SHP77 treated with DMSO at 0.1 percent for 48 hours (cell line): Measurements from ENCODE around the gene NUP43.
A peak's percentile ranks its signal among the peaks of the same experiment; 100 is the strongest.
"Not testable (repeated sequence)": the region's sequence is repeated elsewhere in the genome, so short reads cannot be mapped to it uniquely, and the experiment has no call there.

Experiments used
- DNase-seq: peaks from one replicate; lab custom pipeline; 2025; lab: John Stamatoyannopoulos, UW

NUP43 gene, protein sequence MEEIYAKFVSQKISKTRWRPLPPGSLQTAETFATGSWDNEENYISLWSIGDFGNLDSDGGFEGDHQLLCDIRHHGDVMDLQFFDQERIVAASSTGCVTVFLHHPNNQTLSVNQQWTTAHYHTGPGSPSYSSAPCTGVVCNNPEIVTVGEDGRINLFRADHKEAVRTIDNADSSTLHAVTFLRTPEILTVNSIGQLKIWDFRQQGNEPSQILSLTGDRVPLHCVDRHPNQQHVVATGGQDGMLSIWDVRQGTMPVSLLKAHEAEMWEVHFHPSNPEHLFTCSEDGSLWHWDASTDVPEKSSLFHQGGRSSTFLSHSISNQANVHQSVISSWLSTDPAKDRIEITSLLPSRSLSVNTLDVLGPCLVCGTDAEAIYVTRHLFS

DNA sequence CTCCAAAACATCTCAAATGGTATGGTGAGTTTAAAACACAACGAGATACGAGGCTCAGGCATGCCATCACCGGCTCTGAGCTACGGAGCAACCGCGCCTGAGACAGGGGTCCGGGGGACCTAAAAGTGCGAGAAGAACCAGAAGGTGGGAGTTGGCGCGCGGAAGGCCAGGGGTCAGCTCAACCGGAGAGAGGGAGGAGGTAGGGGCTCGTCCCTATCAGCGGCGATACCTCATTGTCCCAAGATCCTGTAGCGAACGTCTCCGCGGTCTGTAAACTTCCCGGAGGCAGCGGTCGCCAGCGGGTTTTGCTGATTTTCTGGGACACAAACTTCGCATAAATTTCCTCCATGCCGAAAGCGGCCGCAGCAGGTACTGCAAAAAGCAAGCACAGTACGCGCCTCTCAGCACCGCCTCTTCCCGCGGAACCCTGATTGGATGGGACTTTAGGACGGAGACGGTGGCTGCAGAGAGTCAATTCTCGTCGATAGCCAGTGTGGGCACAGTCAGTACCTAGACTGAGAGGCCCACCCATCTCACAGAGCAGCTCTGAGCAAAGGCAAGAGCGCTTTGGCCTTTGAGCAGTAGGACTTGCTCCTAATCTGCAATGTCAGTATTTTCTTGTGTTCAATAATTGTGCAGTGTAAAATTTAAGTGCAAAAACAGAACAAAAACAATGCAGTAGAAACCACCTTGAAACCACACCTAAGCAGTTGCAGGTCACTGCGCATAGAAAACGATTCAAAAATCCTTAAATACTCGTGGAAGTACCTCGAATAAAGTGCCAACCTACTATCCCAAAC is at the start of gene NUP43:
NUP43 (minus strand) TSS at position 383 of the 800 bp plus-strand sequence; CDS start at position 349, 34 bp downstream.
- DNase-seq, result peak; percentile 87

GRCh38 chr6:149783551-149783950 is 37.2 kb upstream of the NUP43 start:
- DNase-seq, result no peak

DNA sequence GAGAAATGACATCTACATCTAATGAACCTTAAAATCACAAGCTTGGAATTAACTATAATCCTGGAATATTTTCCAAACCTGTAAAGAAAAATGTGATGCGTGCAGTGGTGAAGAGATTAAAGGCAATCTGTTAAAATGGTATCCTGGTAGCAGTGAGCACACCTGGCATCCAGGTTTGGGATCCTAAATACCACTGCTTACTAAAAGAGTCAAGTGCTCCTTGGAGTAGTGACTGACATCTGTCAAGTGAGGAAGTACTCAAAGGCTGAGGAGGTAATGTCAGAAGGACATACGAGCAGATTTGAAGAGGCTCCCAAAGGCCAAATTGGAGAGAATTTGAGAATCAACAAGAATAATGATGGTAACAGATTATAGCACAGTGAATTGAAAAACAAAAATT is 36.0 kb upstream of the NUP43 start:
- DNase-seq, result no peak

DNA sequence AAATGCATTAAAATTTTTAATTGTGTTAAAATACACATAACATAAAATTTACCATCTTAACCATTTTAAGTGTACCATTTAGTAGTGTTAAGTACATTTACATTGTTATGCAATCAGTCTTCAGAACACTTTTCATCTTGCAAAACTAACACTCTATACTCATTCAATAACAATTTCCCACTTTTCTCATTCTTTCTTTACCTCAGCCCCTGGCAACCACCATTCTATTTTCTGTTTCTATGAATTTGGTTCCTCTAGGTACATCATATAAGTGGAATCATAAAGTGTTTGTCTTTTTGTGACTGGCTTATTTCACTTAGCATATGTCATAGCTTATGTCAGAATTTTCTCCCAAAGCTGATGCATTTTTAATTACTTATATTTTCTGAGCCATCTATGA is 35.4 kb upstream of the NUP43 start:
- DNase-seq, result no peak

- no peak for DNase-seq
These were observed 33.3 kb upstream of the NUP43 start for GRCh38 chr6:149779644-149779963.

- DNase-seq, result no peak
These were observed 31.3 kb upstream of the NUP43 start for GRCh38 chr6:149777624-149778023.

DNA sequence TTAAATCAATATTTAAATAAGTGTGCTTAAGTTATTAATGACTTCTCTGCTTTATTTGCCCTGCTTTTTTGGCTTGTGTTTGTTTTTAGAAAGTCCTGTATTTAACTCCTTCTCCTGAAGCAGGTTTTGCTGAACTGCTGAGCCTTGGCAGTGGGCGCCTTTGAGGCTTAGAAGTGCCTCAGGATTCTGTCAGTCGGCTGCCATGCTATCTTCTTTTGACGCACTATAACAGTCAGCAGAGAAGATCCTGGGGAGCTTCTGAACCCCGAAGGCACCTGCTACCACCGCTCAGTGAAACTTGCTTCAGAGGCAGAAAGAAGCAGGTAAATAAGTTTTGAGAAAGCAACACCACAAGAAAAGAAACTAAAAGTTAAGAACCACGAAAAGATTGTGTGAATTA is 25.6 kb upstream of the NUP43 start:
- no peak for DNase-seq

DNA sequence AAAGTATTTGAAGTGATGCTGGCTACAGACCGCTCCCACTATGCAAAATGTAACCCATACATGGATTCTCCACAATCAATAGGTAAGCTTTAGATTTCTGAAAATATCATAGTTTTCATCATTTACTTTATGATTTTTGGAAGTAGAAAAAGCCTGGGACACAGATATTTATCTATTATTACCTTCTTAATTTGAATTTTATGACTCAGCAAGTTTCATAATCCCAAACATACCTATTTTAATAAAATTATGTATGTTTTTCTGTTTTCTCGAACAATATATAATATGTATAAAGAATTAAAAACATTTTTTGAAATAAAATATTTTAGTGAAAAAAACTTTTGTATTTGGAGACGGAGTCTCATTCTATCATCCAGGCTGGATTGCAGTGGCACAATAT is 24.9 kb upstream of the NUP43 start:
- DNase-seq, result no peak

DNA sequence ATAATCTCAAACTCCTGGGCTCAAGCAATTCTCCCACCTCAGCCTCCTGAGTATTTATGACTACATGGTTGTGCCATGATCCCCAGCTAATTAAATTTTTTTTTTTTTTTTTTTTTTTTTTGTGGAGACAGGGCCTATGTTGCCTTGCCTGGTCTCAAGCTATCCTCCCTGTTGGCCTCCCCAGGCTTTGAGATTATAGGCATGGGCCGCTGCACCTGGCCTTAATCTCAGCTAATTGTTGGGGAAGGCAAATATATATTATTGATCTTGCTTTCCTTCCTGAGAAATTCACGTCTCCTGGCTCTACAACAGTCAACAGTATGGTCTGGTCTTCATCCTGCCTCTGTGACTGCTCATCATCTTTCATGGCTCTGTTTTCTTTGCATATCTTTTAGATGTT is 23.3 kb upstream of the NUP43 start:
- no peak for DNase-seq

- DNase-seq, result no peak
These were observed 19.9 kb upstream of the NUP43 start for GRCh38 chr6:149766156-149766769.

DNA sequence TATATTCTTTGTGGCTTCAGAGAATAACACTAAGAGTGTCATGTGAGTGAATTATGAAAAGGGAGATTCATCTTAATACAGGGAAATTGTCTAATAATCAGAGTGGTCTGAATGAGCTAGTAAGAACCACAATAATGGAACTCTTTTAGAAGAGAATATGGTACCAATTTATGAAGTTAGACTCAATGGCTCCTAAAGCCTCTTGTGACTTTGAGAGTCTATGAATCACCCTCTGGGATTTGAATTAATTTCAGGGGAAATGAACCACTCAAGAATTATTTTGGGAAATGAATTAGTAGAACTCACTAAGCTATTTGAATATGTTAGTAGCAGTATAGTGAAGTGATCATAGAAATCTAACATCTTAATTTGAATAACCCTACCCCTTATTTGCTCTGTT is 17.5 kb upstream of the NUP43 start:
- DNase-seq, result no peak

DNA sequence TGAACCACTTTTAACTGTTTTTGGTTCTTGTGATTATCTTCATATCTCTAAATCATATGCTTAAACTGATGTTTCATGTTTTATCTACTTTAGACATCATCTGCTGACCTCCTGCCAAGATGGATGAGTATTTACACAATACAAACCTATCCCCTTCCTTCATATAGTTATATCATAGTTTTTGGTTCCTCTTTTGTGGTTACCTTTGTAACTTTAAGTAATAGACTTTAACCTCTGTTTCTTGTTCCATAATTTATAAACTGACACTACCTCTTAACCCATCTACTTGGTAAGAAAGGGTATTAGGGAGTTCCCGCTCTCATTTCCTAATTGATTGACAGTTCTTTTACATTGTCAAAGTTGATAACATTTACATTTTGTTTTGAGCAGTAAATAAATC is 15.1 kb upstream of the NUP43 start:
- DNase-seq, result no peak

DNA sequence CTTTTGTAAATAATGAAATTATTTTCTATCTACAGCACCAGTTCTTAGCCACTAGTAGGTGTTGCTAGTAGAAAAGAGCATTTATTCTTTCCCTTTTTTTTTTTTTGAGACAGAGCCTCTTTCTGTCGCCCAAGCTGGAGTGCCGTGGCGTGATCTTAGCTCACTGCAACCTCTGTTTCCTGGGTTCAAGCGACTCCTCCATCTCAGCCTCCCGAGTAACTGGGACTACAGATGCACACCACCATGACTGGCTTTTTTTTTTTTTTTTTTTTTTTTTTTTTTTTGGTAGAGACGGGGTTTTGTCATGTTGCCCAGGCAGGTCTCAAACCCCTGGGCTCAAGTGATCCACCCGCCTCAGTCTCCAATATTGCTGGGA is 9.9 kb upstream of the NUP43 start:
- no peak for DNase-seq

DNA sequence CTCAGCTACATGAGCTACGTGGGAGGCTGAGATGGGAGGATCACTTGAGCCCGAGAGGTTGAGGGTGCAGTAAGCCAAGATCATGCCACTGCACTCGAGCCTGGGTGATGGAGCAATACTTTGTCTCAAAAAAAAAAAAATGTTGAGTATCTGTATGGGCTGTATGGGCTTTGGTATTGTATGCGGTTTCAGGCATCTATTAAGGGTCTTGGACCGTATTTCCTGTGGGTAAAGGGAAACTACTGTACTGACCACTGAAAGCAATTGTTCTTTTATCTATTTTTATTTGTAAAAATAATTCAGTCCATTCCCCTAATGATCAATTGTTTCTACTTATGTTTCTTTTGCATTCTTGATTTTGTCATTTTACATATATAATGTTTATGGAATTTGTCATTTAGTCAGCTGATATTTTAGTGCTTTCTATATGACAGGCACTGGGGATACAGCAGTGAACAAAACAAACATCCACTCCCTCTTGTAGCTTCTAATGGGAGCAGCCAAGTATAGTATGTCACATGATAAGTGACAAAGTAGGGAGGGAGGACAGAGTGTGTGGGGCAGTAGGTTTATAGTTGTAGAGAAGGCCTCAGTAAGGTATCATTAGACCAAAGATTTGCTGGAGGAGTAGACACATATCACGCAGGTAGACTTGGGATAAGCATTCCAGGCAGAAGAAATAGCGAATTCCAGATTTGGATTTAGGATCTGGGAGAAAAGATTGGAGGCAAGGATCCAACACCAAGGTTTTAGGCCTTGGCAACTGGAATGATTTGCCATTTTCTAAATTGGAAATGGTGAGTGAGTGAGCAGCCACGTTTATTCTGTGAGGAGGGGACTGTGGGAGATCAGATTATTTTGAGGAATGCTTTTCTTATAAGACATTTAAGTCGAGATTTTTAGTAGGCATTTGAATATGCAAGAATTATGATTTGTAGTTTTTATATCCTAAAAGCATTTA is 9.3 kb upstream of the NUP43 start:
- DNase-seq, result no peak

GRCh38 chr6:149754548-149754947 is 8.2 kb upstream of the NUP43 start:
- DNase-seq, result no peak

DNA sequence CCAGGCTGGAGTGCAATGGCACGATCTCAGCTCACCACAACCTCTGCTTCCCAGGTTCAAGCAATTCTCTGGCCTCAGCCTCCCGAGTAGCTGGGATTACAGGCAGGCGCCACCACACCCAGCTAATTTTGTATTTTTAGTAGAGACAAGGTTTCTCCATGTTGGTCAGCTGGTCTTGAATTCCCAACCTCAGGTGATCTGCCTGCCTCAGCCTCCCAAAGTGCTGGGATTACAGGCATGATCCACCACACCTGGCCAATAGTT is 7.0 kb upstream of the NUP43 start:
- DNase-seq, result not testable (repeated sequence)

GRCh38 chr6:149752600-149753373 is 6.5 kb upstream of the NUP43 start:
- no peak for DNase-seq

- not testable (repeated sequence) for DNase-seq
These were observed 5.6 kb upstream of the NUP43 start for GRCh38 chr6:149751920-149752319.

- DNase-seq, result no peak
These were observed 4.9 kb upstream of the NUP43 start for GRCh38 chr6:149751239-149751638.

DNA sequence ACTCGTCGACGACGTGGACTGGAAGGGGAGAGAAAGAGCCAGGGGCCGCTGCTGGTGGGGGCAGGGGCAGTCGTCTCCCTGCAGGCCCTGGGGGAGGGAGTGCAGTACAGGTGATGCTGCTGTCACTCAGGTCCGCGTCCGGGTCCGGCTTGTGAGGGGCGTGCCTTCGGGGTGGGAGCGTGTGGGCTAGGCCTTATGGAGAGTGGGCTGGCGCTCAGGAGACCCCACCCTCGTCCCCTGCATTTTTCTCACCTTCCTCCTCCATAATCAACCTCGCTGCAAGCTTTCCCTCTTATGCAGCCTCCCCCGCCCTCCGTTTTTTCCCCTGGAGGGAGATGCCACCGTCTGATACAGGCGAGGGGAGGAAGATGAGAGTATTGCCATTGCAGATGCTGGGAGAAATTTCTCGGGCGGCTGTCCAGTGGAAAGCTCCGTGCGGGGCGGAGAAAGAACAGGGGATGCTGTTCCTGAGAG is 3.8 kb upstream of the NUP43 start:
- peak; percentile 23 for DNase-seq

DNA sequence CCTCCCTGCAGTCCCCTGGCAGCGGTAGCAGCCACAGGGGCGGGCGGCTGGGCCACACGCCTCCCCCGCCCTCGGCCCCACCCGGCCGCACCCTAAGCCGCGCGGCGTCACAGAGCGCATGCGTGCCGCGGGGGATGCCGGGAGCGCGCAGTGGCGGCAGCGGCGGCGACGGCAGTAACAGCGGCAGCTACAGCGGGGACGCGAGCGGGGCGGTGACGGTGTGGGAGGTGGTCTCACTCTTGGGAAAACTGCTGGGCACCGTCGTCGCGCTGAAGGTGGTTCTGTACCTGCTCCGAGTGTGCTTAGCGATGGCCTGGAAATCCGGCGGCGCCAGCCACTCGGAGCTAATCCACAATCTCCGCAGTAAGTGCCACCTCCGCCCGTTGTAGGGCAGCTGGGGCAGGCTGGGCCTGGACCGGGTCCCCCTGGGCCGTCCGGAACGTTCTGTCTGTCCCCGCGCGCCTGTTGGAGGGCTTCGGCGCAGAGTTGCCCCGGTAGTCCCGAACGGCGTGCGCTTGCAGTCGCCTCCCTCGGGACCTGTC is 3.3 kb upstream of the NUP43 start, which contains the start of gene PCMT1:
PCMT1 (plus strand) TSS at position 148 of the 542 bp plus-strand sequence; CDS start at position 309, 161 bp downstream.
- DNase-seq, result peak; percentile 64
